ENCODE data around the gene LRRC73. TPM values are rescaled to one million over a fixed set of nuclear protein-coding genes. Genes with fewer than 3 reads are reported as not detected.
"Not testable (repeated sequence)": the region's sequence is repeated elsewhere in the genome, so short reads cannot be mapped to it uniquely, and the experiment has no call there.

LRRC73 gene
- polyA plus RNA-seq, 5 donors: 0.20 to 1.0 (median 0.58) TPM

- no peak for DNase-seq
These were observed 45.8 kb downstream of the LRRC73 start for GRCh38 chr6:43464337-43464736.

GRCh38 chr6:43461936-43462335, 48.2 kb downstream of the LRRC73 start:
- no peak for DNase-seq

GRCh38 chr6:43460032-43460431, 50.1 kb downstream of the LRRC73 start:
- DNase-seq: no peak

GRCh38 chr6:43459535-43459934, 50.6 kb downstream of the LRRC73 start:
- DNase-seq: no peak

- not testable (repeated sequence) for DNase-seq
These were observed 52.0 kb downstream of the LRRC73 start for GRCh38 chr6:43458154-43458553.

GRCh38 chr6:43457643-43458042, 52.5 kb downstream of the LRRC73 start:
- DNase-seq: no peak

Other genes starting within 250 kb of the LRRC73 start
- gene SLC22A7, start 212.1 kb downstream of the LRRC73 start, polyA plus RNA-seq (ENCODE audit: insufficient read depth in 1 of 5, insufficient read length in 5 of 5, low replicate concordance in 1 of 5): under 1 TPM in 4 of 5 donors, not detected in 1; 0.17 to 0.39 (median 0.24) TPM
- 1 to 10 TPM; 3.1 to 6.2 (median 3.9) TPM for gene CRIP3, start 201.5 kb downstream of the LRRC73 start, polyA plus RNA-seq (ENCODE audit: insufficient read depth in 1 of 5, insufficient read length in 5 of 5, low replicate concordance in 1 of 5)
- gene ZNF318, start 140.7 kb downstream of the LRRC73 start, polyA plus RNA-seq (ENCODE audit: insufficient read depth in 1 of 5, insufficient read length in 5 of 5, low replicate concordance in 1 of 5): 10 to 100 TPM; 25.8 to 35.4 (median 31.6) TPM
- 10 to 100 TPM; 19.7 to 29.2 (median 25.5) TPM for gene ABCC10, start 82.8 kb downstream of the LRRC73 start, polyA plus RNA-seq (ENCODE audit: insufficient read depth in 1 of 5, insufficient read length in 5 of 5, low replicate concordance in 1 of 5)
- gene DLK2, start 54.8 kb downstream of the LRRC73 start, polyA plus RNA-seq (ENCODE audit: insufficient read depth in 1 of 5, insufficient read length in 5 of 5, low replicate concordance in 1 of 5): 1 to 10 TPM; 1.2 to 2.6 (median 1.8) TPM
- gene TJAP1, start 32.8 kb downstream of the LRRC73 start, polyA plus RNA-seq (ENCODE audit: insufficient read depth in 1 of 5, insufficient read length in 5 of 5, low replicate concordance in 1 of 5): 10 to 100 TPM; 32.6 to 45.4 (median 42.9) TPM
- 100 to 1,000 TPM; 120 to 150 (median 135) TPM for gene YIPF3, start 6.6 kb upstream of the LRRC73 start, polyA plus RNA-seq (ENCODE audit: insufficient read depth in 1 of 5, insufficient read length in 5 of 5, low replicate concordance in 1 of 5)
- gene POLR1C, start 6.7 kb upstream of the LRRC73 start, polyA plus RNA-seq (ENCODE audit: insufficient read depth in 1 of 5, insufficient read length in 5 of 5, low replicate concordance in 1 of 5): 10 to 100 TPM; 33.8 to 37.9 (median 37.0) TPM
- gene XPO5, start 65.7 kb upstream of the LRRC73 start, polyA plus RNA-seq (ENCODE audit: insufficient read depth in 1 of 5, insufficient read length in 5 of 5, low replicate concordance in 1 of 5): 10 to 100 TPM; 35.9 to 43.0 (median 40.6) TPM
- 10 to 100 TPM; 16.0 to 29.0 (median 22.4) TPM for gene POLH, start 65.8 kb upstream of the LRRC73 start, polyA plus RNA-seq (ENCODE audit: insufficient read depth in 1 of 5, insufficient read length in 5 of 5, low replicate concordance in 1 of 5)
- 10 to 100 TPM; 61.2 to 70.9 (median 61.7) TPM for gene GTPBP2, start 118.9 kb upstream of the LRRC73 start, polyA plus RNA-seq (ENCODE audit: insufficient read depth in 1 of 5, insufficient read length in 5 of 5, low replicate concordance in 1 of 5)
- gene MAD2L1BP, start 125.5 kb upstream of the LRRC73 start, polyA plus RNA-seq (ENCODE audit: insufficient read depth in 1 of 5, insufficient read length in 5 of 5, low replicate concordance in 1 of 5): 10 to 100 TPM; 22.7 to 28.3 (median 25.9) TPM
- gene RSPH9, start 134.7 kb upstream of the LRRC73 start, polyA plus RNA-seq (ENCODE audit: insufficient read depth in 1 of 5, insufficient read length in 5 of 5, low replicate concordance in 1 of 5): 1 to 10 TPM; 2.3 to 4.9 (median 3.6) TPM
- gene MRPS18A, start 177.4 kb upstream of the LRRC73 start, polyA plus RNA-seq (ENCODE audit: insufficient read depth in 1 of 5, insufficient read length in 5 of 5, low replicate concordance in 1 of 5): 10 to 100 TPM; 39.0 to 49.7 (median 42.9) TPM

Measured in right lung (tissue), 5 donors.